ENCODE results near the gene BLCAP. TPM values are rescaled to one million over a fixed set of nuclear protein-coding genes. Genes with fewer than 3 reads are reported as not detected.

BLCAP gene
- total RNA-seq, 1 experiment from 2014 or later: 54.3 TPM

- Histone ChIP-seq H2BK20ac (ENCODE audit: low read depth, low read length, poor library complexity, severe bottlenecking) (no peak overlapping the region), H4K8ac (replicated peaks; ENCODE audit: insufficient read length, low read depth, low read length) (no peak overlapping the region), H4K20me1 (ENCODE audit: control insufficient read depth, insufficient read depth, insufficient read length) (no peaks in the 10 kb centered on the region), H2BK15ac (ENCODE audit: low read depth, low read length) (no peak overlapping the region), H4K5ac (ENCODE audit: insufficient read length, low read depth, low read length) (no peak overlapping the region), H3K14ac (ENCODE audit: insufficient read depth, low read length) (no peak overlapping the region), H3K9ac (ENCODE audit: extremely low read depth, insufficient read length, low read length) (no peak overlapping the region), H3K27me3 (ENCODE audit: insufficient read depth, low read length) (no peaks in the 10 kb centered on the region), H3K23me2 (ENCODE audit: insufficient read length, low read depth, low read length, poor library complexity, severe bottlenecking) (no peaks in the 10 kb centered on the region), H3K4me2 (ENCODE audit: insufficient read depth, insufficient read length, low read length) (no peak overlapping the region), H2AK5ac (ENCODE audit: insufficient read length, low read length) (no peak overlapping the region), H2AFZ (ENCODE audit: low read length) (no peak overlapping the region), H3K79me1 (ENCODE audit: insufficient read depth, low read depth, low read length, poor library complexity, severe bottlenecking) (no peaks in the 10 kb centered on the region), H4K91ac (ENCODE audit: insufficient read length, low read depth, low read length) (no peak overlapping the region), H3K27ac (ENCODE audit: insufficient read length, low read depth, low read length) (no peak overlapping the region), H3K9me3 (ENCODE audit: control insufficient read depth, low read depth, low read length) (no peaks in the 10 kb centered on the region), H2BK5ac (ENCODE audit: insufficient read length, low read length) (no peak overlapping the region), H3T11ph (ENCODE audit: low read length) (no peak overlapping the region), H3K23ac (ENCODE audit: insufficient read length, low read depth, low read length) (no peak overlapping the region), H3K4ac (ENCODE audit: low read depth, low read length) (no peak overlapping the region), H2BK12ac (ENCODE audit: insufficient read length, low read depth, low read length) (no peak overlapping the region), H3K18ac (ENCODE audit: insufficient read length, low read depth, low read length) (no peak overlapping the region), H2BK120ac (ENCODE audit: low read depth, low read length, poor library complexity, severe bottlenecking) (no peak overlapping the region), H3K79me2 (ENCODE audit: insufficient read depth, low read length) (no peaks in the 10 kb centered on the region), H3K4me1 (ENCODE audit: insufficient read depth, low read length) (peaks cover 7% of the 10 kb centered on the region; the same call in 1 of the 2 replicates), H3K56ac (ENCODE audit: insufficient read length, low read depth, low read length) (no peak overlapping the region)
- Mint-ChIP-seq H3K4me3 (no peak overlapping the region), H3K9me3 (no peaks in the 10 kb centered on the region; a peak in 2 of 5 replicates), H3K36me3 (ENCODE audit: insufficient read depth in 1 of 3, low read depth in 3 of 3) (no peaks in the 10 kb centered on the region; a peak in 1 of 7 replicates), H3K27ac (no peak overlapping the region), H3K27me3 (ENCODE audit: low read depth) (peaks cover 18% of the 10 kb centered on the region), H3K4me1 (peaks cover 27 to 38% of the 10 kb centered on the region in 2 experiments)
- no CpG with 5 or more reads among the region's 1 CpG for WGBS (ENCODE audit: extremely low coverage, insufficient read length, low lambda C conversion rate)
- no peak for DNase-seq
- TF ChIP-seq CTCF (conservative IDR thresholded peaks at IDR 0.05): no peak
Measured at GRCh38 chr20:37570419-37570818, 42.7 kb upstream of the BLCAP start.
